H1 (cell line): ENCODE measurements around the gene INPP4B. TPM values are rescaled to one million over a fixed set of nuclear protein-coding genes. Genes with fewer than 3 reads are reported as not detected.

ENCODE experiments used
- CREB1 ChIP-seq: IDR thresholded peaks from 2 replicates; pipeline ENCODE4 v1.6.1; 2012; ENCODE audit warnings: inconsistent platforms
- TCF12 ChIP-seq: IDR thresholded peaks from 2 replicates; pipeline ENCODE4 v1.6.1; 2011; ENCODE audit warnings: low read depth, mild to moderate bottlenecking, low read length
- polyA plus RNA-seq, 7 experiments: library from polyadenylated mRNA; depleted of rRNA in 3 of 7; stranded (reverse) in 5 of 7; unstranded in 2 of 7; fragments of >200 nt in 5 of 7; fragments of 200-250 nt in 2 of 7; gene quantifications; 1 replicate in 5 of 7; 2 replicates in 1 of 7; 4 replicates in 1 of 7; pipeline versions ENCODE4 v1.2.1 to v1.2.3, GENCODE V29; 2011 to 2013; ENCODE audit warnings: missing spikeins in 2 of 7, mixed read lengths in 2 of 7
- total RNA-seq: library from RNA; stranded (reverse); fragmentation: NEBNext Ultra II Directional; extraction: Animal tissue kit (Norgen Biotek cat#: 25700); gene quantifications from 2 replicates; pipeline ENCODE4 v1.2.1, GENCODE V29; 2021
- TF ChIP-seq, protein P1 (sequence below), 3 experiments: IDR thresholded peaks; 1 replicate in 2 of 3; 2 replicates in 1 of 3; pipeline versions ENCODE4 v1.5.1 to v1.6.1; 2011; ENCODE audit warnings: low read length in 3 of 3, mild to moderate bottlenecking in 3 of 3, inconsistent platforms in 2 of 3, low read depth in 1 of 3, moderate library complexity in 1 of 3; ENCODE audit not compliant: insufficient read depth in 1 of 3; ENCODE audit errors: control extremely low read depth in 1 of 3

The INPP4B gene
- total and polyA plus RNA-seq, 2 of the 8 experiments (the other 6 are each of a cell fraction or from before 2014, with no cell fraction given), result 0.11 to 0.54 TPM

DNA sequence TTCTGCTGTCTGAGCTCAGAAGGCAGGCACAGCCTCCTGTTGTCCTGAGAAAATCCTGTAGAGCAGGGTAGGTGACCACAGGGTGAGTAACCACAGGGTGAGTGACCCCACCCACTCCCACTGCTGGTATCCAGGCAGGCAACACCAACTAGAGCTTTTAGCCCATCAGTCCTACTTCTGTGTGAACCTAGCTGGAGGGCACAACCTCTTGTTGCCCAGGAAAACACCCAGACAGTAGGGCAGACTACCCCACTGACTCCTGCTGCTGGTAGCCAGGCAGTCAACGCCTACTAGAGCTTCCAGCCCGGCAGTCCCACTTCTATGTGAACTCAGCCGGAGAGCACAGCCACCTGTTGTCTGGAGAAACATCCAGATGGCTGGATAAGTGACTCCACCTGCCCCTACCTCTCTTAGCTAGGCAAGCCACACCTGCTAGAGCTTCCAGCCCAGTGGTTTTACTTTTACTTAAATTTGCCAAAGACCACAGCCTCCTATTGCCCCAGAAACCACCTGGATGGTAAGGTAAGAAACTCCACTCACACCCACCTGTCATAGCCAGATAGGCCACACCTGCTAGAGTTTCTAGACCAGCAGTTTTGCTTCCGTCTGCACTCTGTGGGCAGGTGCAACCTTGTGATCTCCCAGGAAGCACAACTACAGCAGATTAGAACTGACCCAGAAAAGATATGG, 371.6 kb downstream of the INPP4B start (continued):
- TF ChIP-seq, protein P1, sequence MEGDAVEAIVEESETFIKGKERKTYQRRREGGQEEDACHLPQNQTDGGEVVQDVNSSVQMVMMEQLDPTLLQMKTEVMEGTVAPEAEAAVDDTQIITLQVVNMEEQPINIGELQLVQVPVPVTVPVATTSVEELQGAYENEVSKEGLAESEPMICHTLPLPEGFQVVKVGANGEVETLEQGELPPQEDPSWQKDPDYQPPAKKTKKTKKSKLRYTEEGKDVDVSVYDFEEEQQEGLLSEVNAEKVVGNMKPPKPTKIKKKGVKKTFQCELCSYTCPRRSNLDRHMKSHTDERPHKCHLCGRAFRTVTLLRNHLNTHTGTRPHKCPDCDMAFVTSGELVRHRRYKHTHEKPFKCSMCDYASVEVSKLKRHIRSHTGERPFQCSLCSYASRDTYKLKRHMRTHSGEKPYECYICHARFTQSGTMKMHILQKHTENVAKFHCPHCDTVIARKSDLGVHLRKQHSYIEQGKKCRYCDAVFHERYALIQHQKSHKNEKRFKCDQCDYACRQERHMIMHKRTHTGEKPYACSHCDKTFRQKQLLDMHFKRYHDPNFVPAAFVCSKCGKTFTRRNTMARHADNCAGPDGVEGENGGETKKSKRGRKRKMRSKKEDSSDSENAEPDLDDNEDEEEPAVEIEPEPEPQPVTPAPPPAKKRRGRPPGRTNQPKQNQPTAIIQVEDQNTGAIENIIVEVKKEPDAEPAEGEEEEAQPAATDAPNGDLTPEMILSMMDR (IDR thresholded peaks at IDR 0.05; ENCODE audit: control extremely low read depth in 1 of 3, insufficient read depth in 1 of 3, low read depth in 1 of 3, low read length in 3 of 3), result no peak
- no peak for TF ChIP-seq CREB1
- no peak for TF ChIP-seq TCF12
